ENCODE measurements around the gene HLA-DMB.

DNA sequence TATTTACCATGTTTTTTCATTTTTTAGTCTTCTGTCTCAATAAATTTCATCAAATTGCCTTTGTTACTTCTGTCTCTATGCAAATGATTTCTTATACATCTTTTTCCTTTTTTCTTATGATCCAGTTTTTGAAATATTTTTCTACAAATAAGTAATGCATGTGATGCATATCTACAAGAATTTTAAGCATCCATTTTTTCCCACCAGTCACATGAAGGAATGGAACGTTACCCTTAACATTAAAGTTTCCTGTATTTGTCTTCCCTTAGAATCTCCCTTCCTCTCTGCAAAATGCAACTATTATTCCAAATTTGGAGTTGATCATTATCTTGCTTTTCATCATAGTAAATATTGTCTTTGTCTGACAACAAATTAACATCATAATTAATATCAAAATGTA, 51.3 kb downstream of the HLA-DMB start:
- TF ChIP-seq TCF7 (IDR thresholded peaks at IDR 0.05; ENCODE audit: borderline replicate concordance) (no peak), HDGF (IDR thresholded peaks at IDR 0.05) (no peak), ZNF274 (IDR thresholded peaks at IDR 0.05; ENCODE audit: insufficient read depth, insufficient read length) (no peak), POLR2A (IDR thresholded peaks at IDR 0.05; ENCODE audit: low read depth, low read length) (no peak), PML (IDR thresholded peaks at IDR 0.05; ENCODE audit: low read length) (no peak), EZH2 (IDR thresholded peaks at IDR 0.05; ENCODE audit: borderline replicate concordance, control insufficient read depth, low read depth, low read length) (no peak), SUZ12 (IDR thresholded peaks at IDR 0.05; ENCODE audit: unreplicated experiment) (no peak), SREBF2 (IDR thresholded peaks at IDR 0.05; ENCODE audit: low read length) (no peak), NFIC (IDR thresholded peaks at IDR 0.05; ENCODE audit: low read depth, low read length) (no peak), CBX3 (IDR thresholded peaks at IDR 0.05; ENCODE audit: borderline replicate concordance, low read depth) (no peak)
- TF ChIP-seq, protein P1, sequence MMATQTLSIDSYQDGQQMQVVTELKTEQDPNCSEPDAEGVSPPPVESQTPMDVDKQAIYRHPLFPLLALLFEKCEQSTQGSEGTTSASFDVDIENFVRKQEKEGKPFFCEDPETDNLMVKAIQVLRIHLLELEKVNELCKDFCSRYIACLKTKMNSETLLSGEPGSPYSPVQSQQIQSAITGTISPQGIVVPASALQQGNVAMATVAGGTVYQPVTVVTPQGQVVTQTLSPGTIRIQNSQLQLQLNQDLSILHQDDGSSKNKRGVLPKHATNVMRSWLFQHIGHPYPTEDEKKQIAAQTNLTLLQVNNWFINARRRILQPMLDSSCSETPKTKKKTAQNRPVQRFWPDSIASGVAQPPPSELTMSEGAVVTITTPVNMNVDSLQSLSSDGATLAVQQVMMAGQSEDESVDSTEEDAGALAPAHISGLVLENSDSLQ (IDR thresholded peaks at IDR 0.05), result no peak
- TF ChIP-seq, protein P2, sequence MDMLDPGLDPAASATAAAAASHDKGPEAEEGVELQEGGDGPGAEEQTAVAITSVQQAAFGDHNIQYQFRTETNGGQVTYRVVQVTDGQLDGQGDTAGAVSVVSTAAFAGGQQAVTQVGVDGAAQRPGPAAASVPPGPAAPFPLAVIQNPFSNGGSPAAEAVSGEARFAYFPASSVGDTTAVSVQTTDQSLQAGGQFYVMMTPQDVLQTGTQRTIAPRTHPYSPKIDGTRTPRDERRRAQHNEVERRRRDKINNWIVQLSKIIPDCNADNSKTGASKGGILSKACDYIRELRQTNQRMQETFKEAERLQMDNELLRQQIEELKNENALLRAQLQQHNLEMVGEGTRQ (IDR thresholded peaks at IDR 0.05; ENCODE audit: borderline replicate concordance, low read depth, low read length), result no peak
- TF ChIP-seq, protein P3, sequence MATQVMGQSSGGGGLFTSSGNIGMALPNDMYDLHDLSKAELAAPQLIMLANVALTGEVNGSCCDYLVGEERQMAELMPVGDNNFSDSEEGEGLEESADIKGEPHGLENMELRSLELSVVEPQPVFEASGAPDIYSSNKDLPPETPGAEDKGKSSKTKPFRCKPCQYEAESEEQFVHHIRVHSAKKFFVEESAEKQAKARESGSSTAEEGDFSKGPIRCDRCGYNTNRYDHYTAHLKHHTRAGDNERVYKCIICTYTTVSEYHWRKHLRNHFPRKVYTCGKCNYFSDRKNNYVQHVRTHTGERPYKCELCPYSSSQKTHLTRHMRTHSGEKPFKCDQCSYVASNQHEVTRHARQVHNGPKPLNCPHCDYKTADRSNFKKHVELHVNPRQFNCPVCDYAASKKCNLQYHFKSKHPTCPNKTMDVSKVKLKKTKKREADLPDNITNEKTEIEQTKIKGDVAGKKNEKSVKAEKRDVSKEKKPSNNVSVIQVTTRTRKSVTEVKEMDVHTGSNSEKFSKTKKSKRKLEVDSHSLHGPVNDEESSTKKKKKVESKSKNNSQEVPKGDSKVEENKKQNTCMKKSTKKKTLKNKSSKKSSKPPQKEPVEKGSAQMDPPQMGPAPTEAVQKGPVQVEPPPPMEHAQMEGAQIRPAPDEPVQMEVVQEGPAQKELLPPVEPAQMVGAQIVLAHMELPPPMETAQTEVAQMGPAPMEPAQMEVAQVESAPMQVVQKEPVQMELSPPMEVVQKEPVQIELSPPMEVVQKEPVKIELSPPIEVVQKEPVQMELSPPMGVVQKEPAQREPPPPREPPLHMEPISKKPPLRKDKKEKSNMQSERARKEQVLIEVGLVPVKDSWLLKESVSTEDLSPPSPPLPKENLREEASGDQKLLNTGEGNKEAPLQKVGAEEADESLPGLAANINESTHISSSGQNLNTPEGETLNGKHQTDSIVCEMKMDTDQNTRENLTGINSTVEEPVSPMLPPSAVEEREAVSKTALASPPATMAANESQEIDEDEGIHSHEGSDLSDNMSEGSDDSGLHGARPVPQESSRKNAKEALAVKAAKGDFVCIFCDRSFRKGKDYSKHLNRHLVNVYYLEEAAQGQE (IDR thresholded peaks at IDR 0.05; ENCODE audit: low read depth, low read length), result no peak
- TF ChIP-seq, protein P4, sequence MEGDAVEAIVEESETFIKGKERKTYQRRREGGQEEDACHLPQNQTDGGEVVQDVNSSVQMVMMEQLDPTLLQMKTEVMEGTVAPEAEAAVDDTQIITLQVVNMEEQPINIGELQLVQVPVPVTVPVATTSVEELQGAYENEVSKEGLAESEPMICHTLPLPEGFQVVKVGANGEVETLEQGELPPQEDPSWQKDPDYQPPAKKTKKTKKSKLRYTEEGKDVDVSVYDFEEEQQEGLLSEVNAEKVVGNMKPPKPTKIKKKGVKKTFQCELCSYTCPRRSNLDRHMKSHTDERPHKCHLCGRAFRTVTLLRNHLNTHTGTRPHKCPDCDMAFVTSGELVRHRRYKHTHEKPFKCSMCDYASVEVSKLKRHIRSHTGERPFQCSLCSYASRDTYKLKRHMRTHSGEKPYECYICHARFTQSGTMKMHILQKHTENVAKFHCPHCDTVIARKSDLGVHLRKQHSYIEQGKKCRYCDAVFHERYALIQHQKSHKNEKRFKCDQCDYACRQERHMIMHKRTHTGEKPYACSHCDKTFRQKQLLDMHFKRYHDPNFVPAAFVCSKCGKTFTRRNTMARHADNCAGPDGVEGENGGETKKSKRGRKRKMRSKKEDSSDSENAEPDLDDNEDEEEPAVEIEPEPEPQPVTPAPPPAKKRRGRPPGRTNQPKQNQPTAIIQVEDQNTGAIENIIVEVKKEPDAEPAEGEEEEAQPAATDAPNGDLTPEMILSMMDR (IDR thresholded peaks at IDR 0.05 in 2 of 3, conservative IDR thresholded peaks at IDR 0.05 in 1 of 3; ENCODE audit: control insufficient read depth in 2 of 3, extremely low read depth in 1 of 3, insufficient read depth in 1 of 3, low read depth in 3 of 3, low read length in 3 of 3), result no peak

Measured in GM12878 (cell line).